HG03159 (cell line): ENCODE data around the gene NEAT1.

ENCODE experiments used
- ATAC-seq: cut with Tn5 transposase; IDR thresholded peaks from one replicate; pipeline ENCODE4 v1.9.1; 2021; ENCODE audit warnings: mild to moderate bottlenecking, moderate library complexity; ENCODE audit not compliant: unreplicated experiment

Gene NEAT1

GRCh38 chr11:65389294-65389980 lies 33.2 kb upstream of the NEAT1 start:
- no peak for ATAC-seq

GRCh38 chr11:65390099-65390941 lies 32.3 kb upstream of the NEAT1 start:
- ATAC-seq: no peak

GRCh38 chr11:65390996-65391395 lies 31.6 kb upstream of the NEAT1 start:
- ATAC-seq: no peak

- ATAC-seq: no peak
These were observed 30.3 kb upstream of the NEAT1 start for GRCh38 chr11:65392186-65392829.

- ATAC-seq: no peak
These were observed 29.7 kb upstream of the NEAT1 start for GRCh38 chr11:65392899-65393298.

GRCh38 chr11:65393513-65394079 lies 29.0 kb upstream of the NEAT1 start:
- no peak for ATAC-seq

- no peak for ATAC-seq
These were observed 28.5 kb upstream of the NEAT1 start for GRCh38 chr11:65394125-65394536.

- ATAC-seq: no peak
These were observed 26.6 kb upstream of the NEAT1 start for GRCh38 chr11:65395961-65396530.

- ATAC-seq: no peak
These were observed 25.5 kb upstream of the NEAT1 start for GRCh38 chr11:65396769-65397745.

GRCh38 chr11:65398362-65398910 lies 24.2 kb upstream of the NEAT1 start:
- ATAC-seq: no peak

GRCh38 chr11:65399249-65399648 lies 23.3 kb upstream of the NEAT1 start:
- no peak for ATAC-seq

- ATAC-seq: no peak
These were observed 22.8 kb upstream of the NEAT1 start for GRCh38 chr11:65399845-65400244.

GRCh38 chr11:65400307-65401072 lies 22.1 kb upstream of the NEAT1 start:
- no peak for ATAC-seq

- no peak for ATAC-seq
These were observed 21.4 kb upstream of the NEAT1 start for GRCh38 chr11:65401073-65401802.

- no peak for ATAC-seq
These were observed 20.8 kb upstream of the NEAT1 start for GRCh38 chr11:65401803-65402248.

GRCh38 chr11:65402790-65403189 lies 19.8 kb upstream of the NEAT1 start:
- ATAC-seq: no peak

- ATAC-seq: no peak
These were observed 18.9 kb upstream of the NEAT1 start for GRCh38 chr11:65403607-65404121.

GRCh38 chr11:65404210-65404609 lies 18.4 kb upstream of the NEAT1 start:
- ATAC-seq: no peak
